Endothelial cell of umbilical vein (primary cell): ENCODE data around the gene KIF6. TPM values are rescaled to one million over a fixed set of nuclear protein-coding genes. Genes with fewer than 3 reads are reported as not detected.

Source experiments
- BruUV-seq: library from RNA; stranded (reverse); fragments of 400-500 nt; replicated peaks from 2 replicates; lab custom pipeline; 2021; lab: Mats Ljungman, UMichigan
- CTCF ChIA-PET: fragments of 300-600, 350-600 bp; sonication (Branson Sonifier 250); formaldehyde crosslinking; loops from one replicate; lab custom pipeline; 2021; ENCODE audit warnings: antibody characterized with exemption, inconsistent platforms; lab: Charles Lee
- POLR2A ChIA-PET: fragments of 300-600, 350-600 bp; sonication (Branson Sonifier 250); formaldehyde crosslinking; loops from one replicate; lab custom pipeline; 2021; ENCODE audit warnings: antibody characterized with exemption, inconsistent platforms; lab: Charles Lee
- DNase-seq: peaks from one replicate; pipeline ENCODE4 v3.0.0-alpha.2; 2011; ENCODE audit warnings: low read depth, low spot score
- FAIRE-seq: peaks from 2 replicates; lab custom pipeline; 2011; peaks lifted over from hg19 to GRCh38; lab: Jason Lieb, UNC
- H2AFZ ChIP-seq: 2 replicates; pipeline ENCODE4 v1.6.0; 2012; ENCODE audit warnings: low read depth, low read length, control low read depth, inconsistent platforms
- H3K27ac ChIP-seq: 2 replicates; pipeline ENCODE4 v1.5.1; 2011; ENCODE audit warnings: low read depth, mild to moderate bottlenecking, control low read depth, low read length, moderate library complexity; ENCODE audit not compliant: insufficient read depth
- H3K27me3 ChIP-seq, 2 experiments: 2 replicates each; pipeline versions ENCODE4 v1.6.0 to v1.6.1; 2011; ENCODE audit warnings: low read length in 2 of 2, mixed read lengths in 1 of 2; ENCODE audit not compliant: control insufficient read depth in 2 of 2, insufficient read depth in 2 of 2
- H3K36me3 ChIP-seq, 2 experiments: 2 replicates in 1 of 2; 3 replicates in 1 of 2; pipeline ENCODE4 v1.5.1; 2011; ENCODE audit warnings: low read length in 2 of 2, mild to moderate bottlenecking in 1 of 2, moderate library complexity in 1 of 2; ENCODE audit not compliant: control insufficient read depth in 2 of 2, insufficient read depth in 2 of 2; ENCODE audit errors: extremely low read depth in 1 of 2
- H3K4me1 ChIP-seq: 3 replicates; pipeline ENCODE4 v1.5.1; 2011; ENCODE audit warnings: mild to moderate bottlenecking, low read length; ENCODE audit not compliant: control insufficient read depth, insufficient read depth; ENCODE audit errors: extremely low read depth
- H3K4me2 ChIP-seq: 2 replicates; pipeline ENCODE4 v1.6.1; 2011; ENCODE audit warnings: low read length, control low read depth, mixed read lengths; ENCODE audit not compliant: insufficient read depth
- H3K4me3 ChIP-seq, 3 experiments: fragments of 200-600 bp in 1 of 3; sonication (generic), shearing (Covaris generic) in 1 of 3; replicated peaks in 1 of 3; 2 replicates each; pipeline ENCODE4 v1.5.1; 2011 to 2016; ENCODE audit warnings: control low read depth in 3 of 3, low read length in 3 of 3, mild to moderate bottlenecking in 2 of 3, inconsistent platforms in 1 of 3, low read depth in 1 of 3, moderate library complexity in 1 of 3; ENCODE audit not compliant: insufficient read depth in 1 of 3
- H3K79me2 ChIP-seq: 2 replicates; pipeline ENCODE4 v1.6.0; 2012; ENCODE audit warnings: low read length, inconsistent platforms; ENCODE audit not compliant: control insufficient read depth, insufficient read depth
- H3K9ac ChIP-seq: replicated peaks from 2 replicates; pipeline ENCODE3; 2011; ENCODE audit warnings: low read length, control low read depth; ENCODE audit not compliant: insufficient read depth; ENCODE audit errors: extremely low read depth
- H3K9me1 ChIP-seq: replicated peaks from 3 replicates; pipeline ENCODE4 v1.6.0; 2011; ENCODE audit warnings: mild to moderate bottlenecking, low read length; ENCODE audit not compliant: control insufficient read depth, insufficient read depth; ENCODE audit errors: extremely low read depth
- H3K9me3 ChIP-seq: replicated peaks from 2 replicates; pipeline ENCODE4 v1.5.1; 2012; ENCODE audit warnings: low read length, inconsistent platforms; ENCODE audit not compliant: control insufficient read depth, insufficient read depth
- H4K20me1 ChIP-seq: replicated peaks from 2 replicates; pipeline ENCODE3; 2011; ENCODE audit warnings: mild to moderate bottlenecking, low read length; ENCODE audit not compliant: control insufficient read depth, insufficient read depth; ENCODE audit errors: extremely low read depth
- CTCF ChIP-seq, 2 donors: IDR thresholded peaks; 1 replicate in 1 of 2; 2 replicates in 1 of 2; pipeline ENCODE4 v1.5.1; 2011; ENCODE audit warnings: low read length in 2 of 2, mild to moderate bottlenecking in 2 of 2, moderate library complexity in 2 of 2, control low read depth in 1 of 2, inconsistent platforms in 1 of 2, low read depth in 1 of 2; ENCODE audit not compliant: insufficient read depth in 1 of 2; ENCODE audit errors: extremely low read depth in 1 of 2
- EZH2 ChIP-seq: IDR thresholded peaks from 2 replicates; pipeline ENCODE4 v1.6.1; 2012; ENCODE audit warnings: borderline replicate concordance, low read depth, mild to moderate bottlenecking, moderate library complexity, low read length, inconsistent platforms; ENCODE audit not compliant: severe bottlenecking
- FOS ChIP-seq: IDR thresholded peaks from 2 replicates; pipeline ENCODE4 v1.6.1; 2011; ENCODE audit warnings: mild to moderate bottlenecking, low read length, moderate library complexity, borderline replicate concordance; ENCODE audit not compliant: insufficient read depth
- GATA2 ChIP-seq: IDR thresholded peaks from 2 replicates; pipeline ENCODE4 v1.7.0; 2011; ENCODE audit warnings: low read depth, mild to moderate bottlenecking, moderate library complexity, mixed read lengths, low read length; ENCODE audit not compliant: insufficient read length, insufficient read depth
- JUN ChIP-seq: IDR thresholded peaks from 2 replicates; pipeline ENCODE4 v1.6.1; 2011; ENCODE audit warnings: borderline replicate concordance, low read depth; ENCODE audit not compliant: insufficient read length, insufficient read depth
- MAX ChIP-seq: IDR thresholded peaks from 2 replicates; pipeline ENCODE4 v1.6.1; 2011; ENCODE audit not compliant: insufficient read depth, insufficient read length
- MYC ChIP-seq: IDR thresholded peaks from one replicate; pipeline ENCODE4 v1.6.1; 2011; ENCODE audit warnings: mild to moderate bottlenecking, low read depth, low read length
- POLR2A ChIP-seq: IDR thresholded peaks from 2 replicates; pipeline ENCODE4 v1.6.1; 2012; ENCODE audit warnings: low read depth, mild to moderate bottlenecking, control low read depth, low read length
- POLR2AphosphoS5 ChIP-seq: IDR thresholded peaks from 2 replicates; pipeline ENCODE4 v1.6.1; 2012; ENCODE audit warnings: low read depth, mild to moderate bottlenecking, control low read depth, low read length, moderate library complexity; ENCODE audit not compliant: insufficient read depth
- dilution Hi-C: fragments of 300-500 bp; cut with MboI; formaldehyde crosslinking; loops from one replicate; pipeline ENCODE4 v1.15.0; 2019; ENCODE audit warnings: low sequenced_read_pairs; ENCODE audit not compliant: extremely low pct_ligation_motif_present
- intact Hi-C: fragments of 100-400 bp; cut with micrococcal nuclease; formaldehyde crosslinking; loops from one replicate; pipeline ENCODE4 v1.10.0; 2022
- polyA plus RNA-seq, 4 experiments: library from polyadenylated mRNA; depleted of rRNA in 3 of 4; stranded (reverse) in 3 of 4; unstranded in 1 of 4; fragments of >200 nt; gene quantifications; 2 replicates each; pipeline versions ENCODE4 v1.2.1 to v1.2.3, GENCODE V29; 2011 to 2012; ENCODE audit warnings: missing spikeins in 1 of 4
- total RNA-seq: library from RNA; stranded (reverse); gene quantifications from 2 replicates; pipeline ENCODE4 v1.2.3, GENCODE V29; 2021

KIF6 gene
- total and polyA plus RNA-seq, 2 donors (not counting 3 experiments of a cell fraction or from before 2014, with no cell fraction given), result not detected

GRCh38 chr6:39568896-39569295, 156.3 kb downstream of the KIF6 start:
- intact Hi-C loops, result no loop called here
- POLR2A ChIA-PET, result no interaction called here
- no peaks in the 10 kb centered on the region for H3K36me3 ChIP-seq
- DNase-seq (no peak), FAIRE-seq (no peak)
- no peak overlapping the region for H3K4me2 ChIP-seq
- no peaks in the 10 kb centered on the region for H3K27me3 ChIP-seq
- no peaks in the 10 kb centered on the region for H3K9me1 ChIP-seq
- no peak overlapping the region for H3K4me3 ChIP-seq
- no peaks in the 10 kb centered on the region for H4K20me1 ChIP-seq
- CTCF ChIA-PET, result no interaction called here
- no peak overlapping the region for H3K9ac ChIP-seq
- H3K27ac ChIP-seq, result no peak overlapping the region
- dilution Hi-C loops, result no loop called here
- H2AFZ ChIP-seq, result no peak overlapping the region
- no peaks in the 10 kb centered on the region for H3K4me1 ChIP-seq
- TF ChIP-seq JUN, result peak; percentile 6
- no peak for TF ChIP-seq GATA2
- no peaks in the 10 kb centered on the region for H3K9me3 ChIP-seq
- no peaks in the 10 kb centered on the region for H3K79me2 ChIP-seq
- BruUV-seq, result no TSS peak

- FAIRE-seq (no peak), DNase-seq (no peak)
- Histone ChIP-seq H3K4me2 (no peak overlapping the region), H3K36me3 (no peaks in the 10 kb centered on the region), H3K27ac (no peak overlapping the region), H4K20me1 (no peaks in the 10 kb centered on the region), H2AFZ (no peak overlapping the region), H3K4me1 (no peaks in the 10 kb centered on the region), H3K4me3 (no peak overlapping the region), H3K79me2 (no peaks in the 10 kb centered on the region), H3K9me1 (no peaks in the 10 kb centered on the region), H3K9me3 (no peaks in the 10 kb centered on the region), H3K27me3 (no peaks in the 10 kb centered on the region), H3K9ac (no peak overlapping the region)
- dilution Hi-C loops (no loop called here), intact Hi-C loops (no loop called here)
- no TSS peak for BruUV-seq
- TF ChIP-seq JUN (no peak), CTCF (IDR thresholded peaks at IDR 0.05; ENCODE audit: extremely low read depth in 1 of 2, insufficient read depth in 1 of 2, low read depth in 1 of 2, low read length in 2 of 2) (no peak), GATA2 (no peak), POLR2A (no peak), MYC (no peak), MAX (no peak), FOS (no peak), POLR2AphosphoS5 (no peak), EZH2 (no peak)
- ChIA-PET POLR2A (no interaction called here), CTCF (no interaction called here)
These were observed 158.1 kb downstream of the KIF6 start for GRCh38 chr6:39567091-39567490.
